HG03039 (cell line): ENCODE measurements around the gene SFMBT1.

Experiments
- ATAC-seq: cut with Tn5 transposase; IDR thresholded peaks from one replicate; pipeline ENCODE4 v1.9.1; 2021; ENCODE audit warnings: mild to moderate bottlenecking, moderate library complexity; ENCODE audit not compliant: unreplicated experiment

SFMBT1 gene

GRCh38 chr3:52890735-52891134 lies 155.1 kb downstream of the SFMBT1 start:
- ATAC-seq, result no peak

- ATAC-seq, result no peak
Observed at GRCh38 chr3:52889901-52890300, 156.0 kb downstream of the SFMBT1 start.

- no peak for ATAC-seq
Observed at GRCh38 chr3:52887166-52887565, 158.7 kb downstream of the SFMBT1 start.

GRCh38 chr3:52886049-52886730 lies 159.7 kb downstream of the SFMBT1 start:
- ATAC-seq, result no peak

GRCh38 chr3:52882377-52882776 lies 163.5 kb downstream of the SFMBT1 start:
- ATAC-seq, result no peak

GRCh38 chr3:52881871-52882270 lies 164.0 kb downstream of the SFMBT1 start:
- no peak for ATAC-seq

- ATAC-seq, result no peak
Observed at GRCh38 chr3:52880474-52880873, 165.4 kb downstream of the SFMBT1 start.

- ATAC-seq, result no peak
Observed at GRCh38 chr3:52880047-52880446, 165.8 kb downstream of the SFMBT1 start.

GRCh38 chr3:52879581-52879980 lies 166.3 kb downstream of the SFMBT1 start:
- ATAC-seq, result no peak

GRCh38 chr3:52879090-52879489 lies 166.8 kb downstream of the SFMBT1 start:
- no peak for ATAC-seq

GRCh38 chr3:52877085-52877484 lies 168.8 kb downstream of the SFMBT1 start:
- ATAC-seq, result no peak

GRCh38 chr3:52874864-52875587 lies 170.8 kb downstream of the SFMBT1 start:
- ATAC-seq, result no peak

GRCh38 chr3:52874160-52874701 lies 171.6 kb downstream of the SFMBT1 start:
- ATAC-seq, result no peak

GRCh38 chr3:52873433-52874159 lies 172.3 kb downstream of the SFMBT1 start:
- ATAC-seq, result no peak

- ATAC-seq, result no peak
Observed at GRCh38 chr3:52872245-52872644, 173.6 kb downstream of the SFMBT1 start.

- no peak for ATAC-seq
Observed at GRCh38 chr3:52871761-52872160, 174.1 kb downstream of the SFMBT1 start.

- ATAC-seq, result no peak
Observed at GRCh38 chr3:52870471-52870870, 175.4 kb downstream of the SFMBT1 start.

- ATAC-seq, result no peak
Observed at GRCh38 chr3:52866427-52866826, 179.4 kb downstream of the SFMBT1 start.

GRCh38 chr3:52865994-52866393 lies 179.9 kb downstream of the SFMBT1 start:
- ATAC-seq, result no peak

- no peak for ATAC-seq
Observed at GRCh38 chr3:52860424-52860768, 185.5 kb downstream of the SFMBT1 start.

- ATAC-seq, result no peak
Observed at GRCh38 chr3:52859686-52860423, 186.0 kb downstream of the SFMBT1 start.
